ENCODE measurements around the gene SLC2A8.

- no peak for TF ChIP-seq CTCF (conservative IDR thresholded peaks at IDR 0.05; ENCODE audit: low read depth, low read length)
- no peak for TF ChIP-seq EZH2 (IDR thresholded peaks at IDR 0.05; ENCODE audit: low read length, unreplicated experiment)
Observed at GRCh38 chr9:127411122-127411521, 14.2 kb downstream of the SLC2A8 start.

Measured in PC-3 (cell line).